Measurements from ENCODE around the gene BGN. TPM values are rescaled to one million over a fixed set of nuclear protein-coding genes. Genes with fewer than 3 reads are reported as not detected.
A peak's percentile ranks its signal among the peaks of the same experiment; 100 is the strongest.

The BGN gene
- polyA plus RNA-seq, 6 donors from 2014 or later = not detected

DNA sequence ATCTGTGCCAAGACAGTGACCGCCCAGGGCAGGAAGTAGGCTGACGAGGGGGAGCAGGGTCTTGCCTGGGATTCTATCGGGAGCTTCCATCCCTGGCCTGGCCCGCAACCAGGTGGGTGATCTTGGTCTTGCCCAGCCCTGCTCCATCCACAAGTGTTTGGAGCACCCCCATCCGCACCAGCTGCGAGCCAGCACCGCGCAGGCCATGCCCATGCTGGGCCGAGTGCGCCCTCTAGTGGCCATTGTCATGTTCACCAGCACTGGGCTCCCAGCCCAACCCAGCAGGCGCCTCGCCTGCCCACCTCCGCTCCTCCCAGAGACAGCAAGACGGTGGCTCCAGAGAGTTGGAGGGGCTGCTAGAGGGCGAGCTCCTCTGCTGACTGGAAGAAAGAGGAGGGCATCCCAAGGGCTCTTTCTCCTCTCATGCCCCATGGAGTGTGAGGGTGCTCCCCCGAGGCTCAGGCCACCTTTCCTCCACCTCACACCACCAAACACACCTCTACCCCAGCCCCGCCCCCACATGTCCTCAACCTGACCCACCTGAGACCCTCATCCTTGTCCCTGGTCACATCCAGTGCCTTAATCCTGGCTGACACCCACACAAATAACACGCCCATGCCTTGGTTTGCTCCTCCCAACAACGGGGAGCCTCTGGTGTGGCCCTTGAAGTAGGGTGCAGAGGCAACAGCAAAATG is 12.9 kb downstream of the BGN start:
- Mint-ChIP-seq H3K27me3 (no peaks in the 10 kb centered on the region), H3K9me3 (no peaks in the 10 kb centered on the region), H3K4me1 (peaks cover 0 to 8% (median 0%) of the 10 kb centered on the region in 3 donors), H3K27ac (peak overlapping the region in 3 of 6 donors; percentile 28 to 56 (median 37)), H3K36me3 (no peaks in the 10 kb centered on the region), H3K4me3 (peak overlapping the region in 2 of 8 donors; percentile 4 to 12)
- peak; percentile 69 for DNase-seq
- peak; percentile 96 to 98 for ATAC-seq (ENCODE audit: low read depth in 2 of 2)

DNA sequence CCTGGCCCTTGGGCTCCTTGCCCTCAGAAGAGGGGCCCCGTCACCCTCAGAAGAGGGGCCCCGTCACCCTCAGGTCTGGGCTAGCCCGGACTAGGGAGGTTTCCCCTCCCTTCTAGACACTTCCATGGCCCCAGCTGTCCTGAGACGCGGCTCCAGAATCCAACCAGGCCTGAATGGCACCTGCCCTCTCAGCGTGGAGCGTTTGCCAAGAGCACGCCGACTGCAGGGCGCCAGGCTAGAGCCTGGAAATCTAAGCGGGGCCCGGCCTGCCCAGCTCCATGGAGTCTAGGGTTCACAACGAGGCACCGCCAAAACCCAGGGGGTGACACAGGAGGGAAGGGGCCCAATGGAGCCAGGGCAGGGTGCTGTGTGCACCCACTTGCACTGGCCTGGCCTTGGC is 14.8 kb downstream of the BGN start:
- Mint-ChIP-seq H3K4me3 (no peak overlapping the region), H3K27ac (no peak overlapping the region), H3K4me1 (peaks cover 0 to 8% (median 0%) of the 10 kb centered on the region in 3 donors), H3K36me3 (no peaks in the 10 kb centered on the region), H3K27me3 (no peaks in the 10 kb centered on the region), H3K9me3 (no peaks in the 10 kb centered on the region)
- no peak for DNase-seq
- no peak for ATAC-seq (ENCODE audit: low read depth in 2 of 2)

DNA sequence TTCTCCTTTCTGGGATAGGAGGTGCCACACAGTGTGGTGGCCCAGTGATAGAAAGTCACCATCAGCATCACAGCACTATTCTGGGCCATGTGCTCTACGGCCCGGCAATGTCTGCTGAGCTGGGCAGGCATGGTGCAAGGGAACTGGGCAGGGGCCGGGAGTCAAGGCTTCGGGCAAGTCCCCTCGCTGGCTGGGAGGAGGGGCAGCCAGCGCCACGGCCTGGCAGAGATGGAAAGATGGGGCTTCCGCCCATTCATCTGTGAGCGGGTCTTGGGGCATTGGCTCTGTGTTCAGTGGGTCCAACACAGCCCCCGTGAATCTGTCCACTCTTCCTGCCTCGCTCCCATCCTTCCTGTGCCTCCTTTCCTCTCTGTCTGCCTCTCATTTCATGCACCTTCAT is 15.6 kb downstream of the BGN start:
- Mint-ChIP-seq H3K4me1 (peaks cover 0 to 8% (median 0%) of the 10 kb centered on the region in 3 donors), H3K36me3 (no peaks in the 10 kb centered on the region), H3K27me3 (peaks cover 0 to 6% (median 0%) of the 10 kb centered on the region in 3 donors), H3K4me3 (no peak overlapping the region), H3K9me3 (no peaks in the 10 kb centered on the region), H3K27ac (peak overlapping the region in 1 of 6 donors; percentile 87)
- ATAC-seq (ENCODE audit: low read depth in 2 of 2) (no peak), DNase-seq (no peak)

DNA sequence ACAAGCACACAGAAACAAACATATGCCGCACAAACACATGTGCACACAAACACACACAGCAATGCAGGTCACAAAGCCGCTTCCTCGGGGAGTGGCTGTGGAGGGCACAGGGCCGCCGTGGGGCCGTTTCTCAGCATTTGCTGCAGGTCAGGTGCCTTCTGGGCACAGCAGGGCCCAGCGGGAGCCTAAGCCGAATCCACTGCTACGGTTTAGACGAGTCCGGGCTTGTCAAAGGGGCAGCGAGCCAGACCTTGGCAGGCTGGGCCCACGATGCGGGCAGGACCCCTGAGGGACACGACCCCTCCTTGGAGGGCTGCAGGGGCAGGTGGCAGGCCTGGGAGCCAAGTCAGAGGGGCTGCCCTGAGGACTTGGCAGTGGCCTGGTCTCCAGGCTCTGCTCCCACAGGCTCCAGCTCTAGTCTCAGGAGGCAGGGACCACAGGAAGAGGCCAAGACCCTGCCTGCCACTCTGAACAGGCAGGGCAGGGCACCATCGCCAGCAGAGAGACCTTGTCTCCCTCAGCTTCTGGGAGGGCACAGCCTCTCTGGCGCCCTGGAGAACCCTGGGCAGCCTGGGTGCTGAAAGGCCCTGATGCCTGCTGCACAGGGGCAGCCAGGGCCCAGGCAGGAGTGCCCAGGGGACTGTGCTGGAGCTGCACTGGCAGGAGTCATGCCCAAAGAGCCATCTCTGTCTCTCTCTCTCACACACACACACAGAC is 17.2 kb downstream of the BGN start:
- Mint-ChIP-seq H3K36me3 (peaks cover 0 to 6% of the 10 kb centered on the region in 2 donors), H3K27me3 (peaks cover 6 to 21% (median 11%) of the 10 kb centered on the region in 3 donors), H3K4me3 (no peak overlapping the region), H3K4me1 (peaks cover 0 to 11% (median 5%) of the 10 kb centered on the region in 3 donors), H3K9me3 (peaks cover 0 to 4% (median 0%) of the 10 kb centered on the region in 7 donors), H3K27ac (no peak overlapping the region)
- no peak for DNase-seq
- no peak for ATAC-seq (ENCODE audit: low read depth in 2 of 2)

DNA sequence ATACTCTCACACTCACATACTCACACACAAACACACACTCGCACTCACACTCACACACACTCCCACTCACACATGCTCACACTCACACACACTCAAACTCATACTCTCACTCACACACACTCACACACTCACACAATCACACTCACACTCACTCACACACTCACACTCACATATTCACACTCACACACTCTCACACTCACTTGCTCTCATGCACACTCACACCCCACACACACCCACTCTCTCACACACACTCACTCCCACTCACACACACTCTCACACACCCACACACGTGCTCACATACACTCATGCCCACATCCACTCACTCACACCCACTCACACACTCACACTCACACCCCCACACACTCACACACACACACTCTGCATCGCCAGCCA is 17.7 kb downstream of the BGN start:
- Mint-ChIP-seq H3K27me3 (peaks cover 6 to 23% (median 11%) of the 10 kb centered on the region in 3 donors), H3K9me3 (peaks cover 0 to 4% (median 0%) of the 10 kb centered on the region in 7 donors), H3K4me1 (peaks cover 0 to 9% (median 5%) of the 10 kb centered on the region in 3 donors), H3K4me3 (no peak overlapping the region), H3K36me3 (peaks cover 0 to 6% of the 10 kb centered on the region in 2 donors), H3K27ac (no peak overlapping the region)
- ATAC-seq (ENCODE audit: low read depth in 2 of 2) = no peak
- DNase-seq = no peak

DNA sequence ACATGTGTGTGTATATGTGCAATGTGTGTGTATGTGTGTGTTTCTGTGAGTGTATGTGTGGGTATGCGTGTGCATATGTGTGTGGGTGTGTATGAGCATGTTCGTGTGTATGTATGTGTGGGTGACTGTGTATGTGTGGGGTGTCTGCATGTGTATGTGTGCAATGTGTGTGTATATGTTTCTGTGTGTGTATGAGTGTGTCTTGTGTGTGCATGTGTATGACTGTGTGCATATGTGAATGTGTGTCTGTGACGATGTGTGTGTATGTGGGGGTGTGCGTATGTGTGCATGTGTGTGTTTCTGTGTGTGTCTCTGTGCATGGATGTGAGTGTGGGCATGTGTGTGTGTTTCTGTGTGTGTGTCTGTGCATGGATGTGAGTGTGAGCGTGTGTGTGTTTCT is 18.5 kb downstream of the BGN start:
- peaks cover 0 to 7% (median 3%) of the 10 kb centered on the region in 3 donors for H3K4me1 Mint-ChIP-seq
- ATAC-seq (ENCODE audit: low read depth in 2 of 2) (no peak), DNase-seq (no peak)
- no peak overlapping the region for H3K27ac Mint-ChIP-seq
- peaks cover 6 to 26% (median 12%) of the 10 kb centered on the region in 3 donors for H3K27me3 Mint-ChIP-seq
- no peak overlapping the region for H3K4me3 Mint-ChIP-seq
- H3K36me3 Mint-ChIP-seq = peaks cover 0 to 6% of the 10 kb centered on the region in 2 donors
- H3K9me3 Mint-ChIP-seq = peaks cover 0 to 4% (median 0%) of the 10 kb centered on the region in 7 donors

DNA sequence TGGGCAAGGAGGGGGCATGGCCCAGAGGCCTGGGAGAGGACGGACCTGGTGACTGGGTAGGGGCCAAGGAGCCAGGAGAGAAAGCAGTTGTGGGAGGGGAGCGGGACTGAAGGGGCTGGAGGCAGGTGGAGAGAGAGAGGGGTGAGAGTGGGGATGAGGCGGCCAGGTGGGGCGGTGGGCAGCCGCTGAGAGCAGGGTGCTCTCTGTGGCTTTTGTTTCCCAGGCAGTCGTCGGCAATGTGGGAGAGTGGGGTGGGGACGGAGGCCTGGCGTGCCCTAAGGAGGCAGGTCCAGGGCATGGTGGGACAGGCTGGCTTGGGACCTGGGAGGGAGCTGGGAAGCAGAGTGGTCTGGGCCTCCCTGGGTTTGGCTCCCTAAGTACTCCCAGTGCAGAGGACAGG is 19.5 kb downstream of the BGN start:
- Mint-ChIP-seq H3K27ac (no peak overlapping the region), H3K27me3 (peaks cover 6 to 36% (median 22%) of the 10 kb centered on the region in 3 donors), H3K4me3 (no peak overlapping the region), H3K9me3 (peaks cover 0 to 4% (median 0%) of the 10 kb centered on the region in 7 donors), H3K4me1 (peaks cover 0 to 8% (median 6%) of the 10 kb centered on the region in 3 donors), H3K36me3 (peaks cover 0 to 6% of the 10 kb centered on the region in 2 donors)
- ATAC-seq (ENCODE audit: low read depth in 2 of 2) (no peak), DNase-seq (no peak)

DNA sequence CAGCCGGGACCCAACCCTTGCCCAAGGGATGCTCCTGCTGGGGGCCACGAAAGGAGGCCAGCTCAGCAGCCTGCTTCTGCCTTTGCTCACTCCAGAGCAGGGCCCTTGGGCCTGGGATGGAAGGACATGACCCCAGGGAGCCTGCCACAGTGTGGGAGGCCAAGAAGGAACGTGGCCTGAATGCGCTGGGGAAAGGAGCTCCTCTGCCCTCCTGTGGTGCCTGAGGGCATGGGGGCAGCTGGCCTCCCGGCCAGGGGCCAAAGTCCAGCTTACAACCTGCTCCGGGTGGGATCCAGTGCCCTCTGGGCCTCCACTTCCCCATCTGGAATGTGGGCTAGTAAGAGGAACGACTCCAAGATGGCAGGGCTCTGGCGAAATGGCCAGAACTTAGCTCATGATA is 20.7 kb downstream of the BGN start:
- Mint-ChIP-seq H3K27ac (no peak overlapping the region), H3K4me3 (no peak overlapping the region), H3K4me1 (peaks cover 0 to 8% (median 6%) of the 10 kb centered on the region in 3 donors), H3K36me3 (peaks cover 0 to 6% of the 10 kb centered on the region in 2 donors), H3K27me3 (peaks cover 6 to 42% (median 28%) of the 10 kb centered on the region in 3 donors), H3K9me3 (peaks cover 0 to 4% (median 0%) of the 10 kb centered on the region in 7 donors)
- ATAC-seq (ENCODE audit: low read depth in 2 of 2) (no peak), DNase-seq (no peak)

DNA sequence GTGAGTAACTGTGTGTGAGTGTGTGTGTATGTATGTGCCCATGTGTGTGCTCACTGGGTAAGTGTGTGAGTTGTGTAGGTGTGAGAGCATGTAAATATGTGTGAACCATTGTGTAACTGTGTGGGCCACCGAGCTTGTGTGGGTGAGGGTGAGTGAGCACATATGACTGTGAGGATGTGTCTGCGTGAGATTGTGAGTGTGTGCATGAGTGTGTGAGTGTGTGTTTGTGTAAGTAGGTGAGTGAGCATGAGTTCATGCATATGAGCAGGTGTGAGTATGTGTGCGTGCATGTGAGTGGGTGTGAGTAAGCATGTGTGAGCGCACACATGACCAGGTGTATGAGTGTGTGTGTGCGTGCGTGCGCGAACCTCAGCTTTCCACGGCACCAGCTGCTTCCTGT is 21.3 kb downstream of the BGN start:
- no peak for ATAC-seq (ENCODE audit: low read depth in 2 of 2)
- Mint-ChIP-seq H3K4me3 (peak overlapping the region in 1 of 8 donors; percentile 19), H3K4me1 (peaks cover 0 to 8% (median 6%) of the 10 kb centered on the region in 3 donors), H3K9me3 (peaks cover 0 to 4% (median 0%) of the 10 kb centered on the region in 7 donors), H3K36me3 (peaks cover 0 to 6% of the 10 kb centered on the region in 2 donors), H3K27me3 (peaks cover 6 to 48% (median 33%) of the 10 kb centered on the region in 3 donors), H3K27ac (peak overlapping the region in 1 of 6 donors; percentile 15)
- DNase-seq = no peak

DNA sequence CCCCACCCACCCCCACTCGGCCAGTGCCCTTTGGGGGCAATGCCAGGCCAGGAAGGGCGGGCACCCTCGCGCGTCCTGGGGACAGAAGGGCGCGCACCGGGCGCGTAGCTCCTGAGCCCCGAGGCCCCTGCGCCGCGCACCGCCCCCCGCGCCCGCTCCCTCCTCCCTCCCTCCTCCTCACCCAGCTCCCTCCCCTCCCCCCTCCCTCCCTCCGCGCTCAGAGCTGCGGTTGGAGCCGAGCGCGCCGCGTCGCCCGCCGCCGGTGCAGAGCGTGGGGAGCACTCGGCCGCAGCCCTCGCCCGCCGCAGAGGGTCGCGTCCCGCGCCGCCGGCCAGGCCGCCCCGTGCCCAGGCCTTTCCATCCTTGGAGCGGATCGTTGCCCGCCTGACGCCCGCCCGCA is 22.6 kb downstream of the BGN start, which contains the start of gene ATP2B3:
Gene ATP2B3 (plus strand): TSS at position 220 of the 400 bp plus-strand sequence. CDS start 18,606 bp downstream, outside the sequence.
- Mint-ChIP-seq H3K4me3 (peak within 1 kb of the TSS in 4 of 8 donors; percentile 15 to 62 (median 22)), H3K36me3 (peaks cover 0 to 6% of the 10 kb centered on the region in 2 donors), H3K27me3 (peaks cover 11 to 49% (median 46%) of the 10 kb centered on the region in 3 donors), H3K27ac (peak within 1 kb of the TSS in 1 of 6 donors; percentile 30), H3K9me3 (peaks cover 0 to 4% (median 0%) of the 10 kb centered on the region in 7 donors), H3K4me1 (peaks cover 0 to 8% (median 6%) of the 10 kb centered on the region in 3 donors)
- ATAC-seq (ENCODE audit: low read depth in 2 of 2) (no peak), DNase-seq (no peak)

DNA sequence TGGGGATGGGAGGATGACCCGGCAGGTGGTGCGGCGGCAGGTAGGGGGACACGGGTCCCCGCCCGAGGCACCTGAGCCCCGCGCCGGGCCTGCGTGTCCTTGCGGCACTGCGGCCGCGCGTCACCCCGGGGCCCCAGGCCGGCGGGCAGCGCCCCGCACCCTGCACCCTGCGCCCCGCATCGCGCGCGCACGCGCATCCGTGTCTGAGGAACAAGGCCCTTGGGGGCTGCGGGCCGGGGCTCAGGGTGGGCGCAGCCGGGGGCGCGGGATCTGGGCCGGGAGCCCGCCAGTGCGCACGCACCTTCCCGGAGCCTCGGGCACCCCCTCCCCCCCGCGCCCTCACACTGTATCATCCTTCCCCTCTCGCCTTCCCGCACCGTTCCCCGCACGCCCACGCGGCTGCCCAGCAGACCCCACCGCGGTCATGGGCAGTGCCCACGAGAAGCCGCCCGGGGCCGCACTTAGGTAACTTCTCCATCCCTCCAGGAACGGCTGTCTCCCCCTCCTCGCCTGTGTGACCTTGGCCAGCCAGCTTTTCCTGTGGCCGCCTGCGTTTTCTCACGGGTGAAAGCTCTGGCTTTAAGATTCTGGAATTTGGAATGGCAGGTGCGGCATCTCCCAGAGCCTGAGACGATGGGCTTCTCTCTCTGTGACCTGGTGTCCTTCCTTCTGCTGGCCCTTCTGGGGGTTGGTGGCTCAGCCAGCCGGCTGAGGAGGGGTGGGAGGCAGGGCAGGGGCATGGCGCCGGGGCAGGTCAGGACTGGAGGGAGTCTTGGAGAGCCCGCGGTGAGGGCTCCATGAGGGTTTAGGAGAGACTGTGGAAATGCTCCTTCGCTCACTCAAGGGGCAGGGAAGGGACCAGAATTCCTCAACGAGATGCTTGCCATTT is 23.4 kb downstream of the BGN start:
- ATAC-seq (ENCODE audit: low read depth in 2 of 2) = no peak

DNA sequence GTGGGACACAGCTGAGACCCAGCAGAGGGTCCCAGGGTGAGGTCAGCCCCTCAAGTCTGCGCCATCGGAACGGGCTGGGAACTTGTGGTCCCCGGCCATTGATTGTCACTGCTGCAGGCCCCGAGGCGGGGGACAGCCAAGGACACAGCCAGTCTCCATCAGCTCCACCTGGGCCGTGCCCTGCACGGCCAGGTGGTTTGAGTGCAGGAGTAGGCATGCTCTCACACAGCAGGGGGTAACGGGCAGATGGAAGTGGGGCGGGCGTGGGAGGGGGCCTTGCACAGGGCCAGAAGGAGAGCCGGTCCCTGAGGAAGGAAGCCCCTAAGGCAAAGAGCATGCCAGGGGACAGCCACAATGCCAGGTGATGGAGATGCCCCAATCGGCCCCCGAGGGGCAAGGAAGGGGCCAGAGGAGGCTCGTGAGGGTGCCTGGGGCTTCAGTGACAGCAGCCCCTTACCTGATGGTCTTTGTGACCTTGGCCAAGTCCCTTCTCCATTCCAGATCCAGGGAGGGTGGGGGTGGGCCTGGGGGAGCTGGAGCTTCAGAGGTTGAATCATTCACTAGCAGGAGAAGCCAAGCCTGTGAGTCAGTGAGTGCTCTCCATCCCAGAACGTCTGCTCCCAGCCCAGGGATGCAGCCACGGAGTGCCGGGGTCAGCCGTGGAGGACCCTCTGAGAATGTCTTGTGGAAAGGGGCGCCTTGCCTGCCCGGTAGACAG is 24.9 kb downstream of the BGN start:
- Mint-ChIP-seq H3K4me1 (peaks cover 0 to 8% (median 6%) of the 10 kb centered on the region in 3 donors), H3K27me3 (peaks cover 17 to 49% (median 46%) of the 10 kb centered on the region in 3 donors), H3K9me3 (peaks cover 0 to 4% (median 0%) of the 10 kb centered on the region in 7 donors), H3K27ac (no peak overlapping the region), H3K4me3 (no peak overlapping the region), H3K36me3 (peaks cover 0 to 6% of the 10 kb centered on the region in 2 donors)
- DNase-seq = no peak
- ATAC-seq (ENCODE audit: low read depth in 2 of 2) = no peak

More for the DNA sequence above, 23.4 kb downstream of the BGN start:
- H3K4me3 Mint-ChIP-seq = peak overlapping the region in 4 of 8 donors; percentile 15 to 62 (median 20)
- peaks cover 11 to 49% (median 46%) of the 10 kb centered on the region in 3 donors for H3K27me3 Mint-ChIP-seq
- H3K36me3 Mint-ChIP-seq = peaks cover 0 to 6% of the 10 kb centered on the region in 2 donors
- H3K27ac Mint-ChIP-seq = peak overlapping the region in 1 of 6 donors; percentile 30
- H3K9me3 Mint-ChIP-seq = peaks cover 0 to 4% (median 0%) of the 10 kb centered on the region in 7 donors
- no peak for DNase-seq
- H3K4me1 Mint-ChIP-seq = peaks cover 0 to 8% (median 6%) of the 10 kb centered on the region in 3 donors
